Activated naive CD8-positive, alpha-beta T cell treated with anti-CD3 and anti-CD28 coated beads, Interleukin-2, amount 50 U/mL, for 24 hours (primary cell): Measurements from ENCODE around the gene VWA8.
"Not testable (repeated sequence)": the region's sequence is repeated elsewhere in the genome, so short reads cannot be mapped to it uniquely, and the experiment has no call there.

ENCODE experiments used
- ATAC-seq: fragments of 150-1000 bp; cut with Tn5 transposase; one replicate; pipeline ENCODE4 v1.10.0; 2021
- DNase-seq: peaks from one replicate; pipeline ENCODE4 v3.0.0; 2021
- H3K27ac Mint-ChIP-seq: one replicate; pipeline ENCODE4 v1.8.0; 2021; ENCODE audit warnings: mild to moderate bottlenecking, mixed read lengths
- H3K27me3 Mint-ChIP-seq: one replicate; pipeline ENCODE4 v1.8.0; 2021; ENCODE audit warnings: mixed read lengths
- H3K36me3 Mint-ChIP-seq: one replicate; pipeline ENCODE4 v1.8.0; 2021; ENCODE audit warnings: low read depth, mixed read lengths
- H3K4me1 Mint-ChIP-seq: one replicate; pipeline ENCODE4 v1.8.0; 2021; ENCODE audit warnings: mixed read lengths
- H3K4me3 Mint-ChIP-seq: one replicate; pipeline ENCODE4 v1.8.0; 2021; ENCODE audit warnings: mild to moderate bottlenecking, moderate library complexity, mixed read lengths
- H3K9me3 Mint-ChIP-seq: one replicate; pipeline ENCODE4 v1.8.0; 2021; ENCODE audit warnings: mixed read lengths

Gene VWA8

DNA sequence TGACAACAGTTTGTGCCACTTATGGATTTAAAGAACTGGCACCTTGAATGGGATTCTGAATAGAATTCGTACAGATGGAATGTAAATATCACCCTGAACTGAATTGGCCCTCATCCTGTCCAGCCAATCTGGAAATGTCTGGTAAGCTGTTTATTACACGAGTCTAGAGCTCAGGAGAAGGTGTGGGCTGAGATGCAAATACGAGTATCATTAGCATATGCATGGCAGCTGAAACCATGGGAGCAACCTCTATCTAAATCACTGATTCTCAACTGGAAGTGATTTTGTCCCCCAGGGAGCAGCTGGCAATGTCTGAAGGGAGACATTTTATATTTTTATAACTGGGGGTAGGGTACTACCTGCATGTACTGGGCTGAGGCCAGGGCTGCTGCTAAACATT lies 15.6 kb upstream of the VWA8 start:
- no peak overlapping the region for H3K4me3 Mint-ChIP-seq
- H3K27ac Mint-ChIP-seq, result no peak overlapping the region
- H3K9me3 Mint-ChIP-seq, result no peaks in the 10 kb centered on the region
- no peaks in the 10 kb centered on the region for H3K36me3 Mint-ChIP-seq
- H3K27me3 Mint-ChIP-seq, result peaks cover under 1% of the 10 kb centered on the region
- H3K4me1 Mint-ChIP-seq, result peaks cover 6% of the 10 kb centered on the region
- ATAC-seq, result no peak
- DNase-seq, result no peak

DNA sequence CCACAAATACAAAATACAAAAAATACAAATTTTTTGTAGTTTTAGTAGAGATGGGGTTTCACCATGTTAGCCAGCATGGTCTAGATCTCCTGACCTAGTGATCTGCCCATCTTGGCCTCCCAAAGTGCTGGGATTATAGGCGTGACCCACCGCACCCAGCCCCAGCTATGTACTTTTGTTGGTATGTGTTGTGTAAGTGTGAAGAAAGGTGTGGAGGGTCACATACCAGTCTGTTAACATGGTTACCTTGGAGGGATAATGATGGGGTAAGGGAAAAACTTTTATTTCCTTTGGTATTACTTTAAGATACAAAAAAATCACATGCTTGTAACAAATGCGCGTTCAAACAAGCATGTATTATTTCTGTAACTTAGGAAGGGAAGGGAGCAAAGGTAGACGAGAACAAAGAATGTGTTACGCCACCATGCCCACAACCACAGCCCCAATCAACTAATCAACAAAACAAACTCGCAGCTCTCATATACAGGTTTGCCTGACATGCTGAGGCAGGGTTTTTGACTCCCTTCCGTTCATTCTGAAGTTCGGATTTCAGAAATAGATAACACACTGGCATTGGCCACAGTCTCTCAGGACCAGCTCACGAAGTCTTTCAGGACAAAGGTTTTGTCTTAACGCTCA lies 13.5 kb upstream of the VWA8 start:
- H3K9me3 Mint-ChIP-seq, result no peaks in the 10 kb centered on the region
- ATAC-seq, result no peak
- no peak overlapping the region for H3K4me3 Mint-ChIP-seq
- H3K27me3 Mint-ChIP-seq, result no peaks in the 10 kb centered on the region
- no peaks in the 10 kb centered on the region for H3K36me3 Mint-ChIP-seq
- DNase-seq, result no peak
- H3K27ac Mint-ChIP-seq, result no peak overlapping the region
- peaks cover 10% of the 10 kb centered on the region for H3K4me1 Mint-ChIP-seq

DNA sequence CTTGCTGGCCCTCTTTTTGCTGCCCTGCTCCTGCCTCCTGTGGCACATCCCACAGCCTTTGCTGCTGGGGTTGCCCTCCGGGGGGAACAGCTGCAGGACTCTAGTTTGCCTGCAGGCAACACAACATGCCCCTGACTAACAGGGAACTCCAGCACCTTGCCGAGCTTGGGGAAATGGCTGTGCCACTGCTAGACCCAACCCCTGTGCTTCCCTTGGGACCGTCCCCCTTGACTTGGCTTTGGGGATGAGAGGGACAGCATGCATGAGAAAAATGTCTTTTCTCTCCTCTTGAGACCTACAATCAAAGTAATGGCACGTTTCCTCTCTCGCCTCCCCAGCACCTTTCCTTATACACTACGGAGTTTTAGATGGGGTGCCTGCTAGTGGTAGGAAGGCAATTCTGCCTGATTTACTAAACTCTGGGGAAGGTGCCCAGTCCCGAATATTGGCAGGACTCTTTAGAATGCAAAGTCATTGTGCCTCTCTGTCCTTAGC lies 12.4 kb upstream of the VWA8 start:
- DNase-seq, result no peak
- no peak overlapping the region for H3K4me3 Mint-ChIP-seq
- H3K4me1 Mint-ChIP-seq, result peaks cover 10% of the 10 kb centered on the region
- no peaks in the 10 kb centered on the region for H3K27me3 Mint-ChIP-seq
- no peaks in the 10 kb centered on the region for H3K36me3 Mint-ChIP-seq
- H3K27ac Mint-ChIP-seq, result no peak overlapping the region
- no peaks in the 10 kb centered on the region for H3K9me3 Mint-ChIP-seq
- no peak for ATAC-seq

DNA sequence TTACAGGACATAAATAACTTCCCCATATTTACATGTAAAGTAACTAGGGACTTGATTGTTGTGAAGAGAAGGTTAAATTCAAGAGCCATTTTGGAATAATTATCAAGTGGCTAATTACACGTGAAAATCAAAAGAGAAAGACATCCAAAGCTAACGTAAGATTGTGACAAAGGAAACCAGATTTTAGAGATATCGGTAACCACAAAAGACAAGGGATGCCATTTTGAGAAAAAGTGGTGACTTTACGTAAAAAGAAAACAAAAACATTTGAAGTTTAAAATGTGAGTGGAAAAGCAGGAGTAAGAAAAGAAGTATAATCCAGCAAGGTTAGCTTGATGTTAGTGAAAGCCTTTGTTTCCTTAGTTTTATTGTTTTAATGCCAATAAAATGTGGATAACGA lies 10.9 kb upstream of the VWA8 start:
- no peaks in the 10 kb centered on the region for H3K36me3 Mint-ChIP-seq
- H3K4me1 Mint-ChIP-seq, result peaks cover 10% of the 10 kb centered on the region
- H3K9me3 Mint-ChIP-seq, result no peaks in the 10 kb centered on the region
- H3K27ac Mint-ChIP-seq, result no peak overlapping the region
- no peaks in the 10 kb centered on the region for H3K27me3 Mint-ChIP-seq
- ATAC-seq (no peak), DNase-seq (no peak)
- H3K4me3 Mint-ChIP-seq, result no peak overlapping the region

DNA sequence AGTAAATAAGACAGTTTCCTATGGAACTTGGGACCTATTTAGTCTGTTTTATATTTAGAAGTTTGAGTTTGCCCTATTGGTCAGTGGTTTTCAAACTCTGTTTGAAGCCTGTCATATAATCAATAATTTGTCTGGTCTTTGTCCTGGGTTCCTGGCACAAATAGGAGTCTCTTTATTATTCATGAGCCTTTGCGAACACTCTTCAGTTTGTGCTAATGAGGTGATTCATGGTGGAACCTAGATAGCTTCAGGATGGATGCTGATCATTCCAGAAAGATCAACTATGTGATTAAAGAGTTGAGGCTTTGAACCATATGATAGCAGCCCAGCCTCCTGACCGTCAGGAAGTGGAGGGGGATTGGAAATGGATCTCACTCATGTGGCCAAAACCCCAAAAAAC lies 10.0 kb upstream of the VWA8 start:
- Mint-ChIP-seq H3K4me3 (no peak overlapping the region), H3K9me3 (no peaks in the 10 kb centered on the region), H3K27me3 (no peaks in the 10 kb centered on the region), H3K27ac (no peak overlapping the region), H3K36me3 (no peaks in the 10 kb centered on the region), H3K4me1 (peaks cover 10% of the 10 kb centered on the region)
- no peak for ATAC-seq
- no peak for DNase-seq

DNA sequence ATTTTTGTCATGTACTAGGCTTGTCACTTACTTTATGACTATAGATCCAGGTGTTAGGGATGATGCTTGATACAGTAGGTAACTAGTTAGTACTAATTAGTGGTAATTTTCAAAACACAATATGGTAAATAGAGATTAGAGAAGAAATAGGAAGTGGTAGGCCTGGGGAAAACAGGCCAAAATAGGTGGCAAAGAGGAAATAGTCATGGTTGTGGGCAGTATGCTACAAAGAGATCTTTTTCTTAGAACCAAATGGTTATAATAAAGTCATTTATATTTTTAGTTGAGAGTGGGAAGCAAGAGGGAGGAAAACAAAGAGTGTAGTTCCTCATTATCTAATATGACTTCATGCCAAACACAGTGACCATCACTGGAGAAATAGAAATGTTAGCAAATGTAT lies 9.1 kb upstream of the VWA8 start:
- H3K27me3 Mint-ChIP-seq, result peaks cover 3% of the 10 kb centered on the region
- H3K27ac Mint-ChIP-seq, result no peak overlapping the region
- no peak for DNase-seq
- H3K4me3 Mint-ChIP-seq, result no peak overlapping the region
- no peaks in the 10 kb centered on the region for H3K9me3 Mint-ChIP-seq
- H3K4me1 Mint-ChIP-seq, result peaks cover 10% of the 10 kb centered on the region
- H3K36me3 Mint-ChIP-seq, result no peaks in the 10 kb centered on the region
- no peak for ATAC-seq

DNA sequence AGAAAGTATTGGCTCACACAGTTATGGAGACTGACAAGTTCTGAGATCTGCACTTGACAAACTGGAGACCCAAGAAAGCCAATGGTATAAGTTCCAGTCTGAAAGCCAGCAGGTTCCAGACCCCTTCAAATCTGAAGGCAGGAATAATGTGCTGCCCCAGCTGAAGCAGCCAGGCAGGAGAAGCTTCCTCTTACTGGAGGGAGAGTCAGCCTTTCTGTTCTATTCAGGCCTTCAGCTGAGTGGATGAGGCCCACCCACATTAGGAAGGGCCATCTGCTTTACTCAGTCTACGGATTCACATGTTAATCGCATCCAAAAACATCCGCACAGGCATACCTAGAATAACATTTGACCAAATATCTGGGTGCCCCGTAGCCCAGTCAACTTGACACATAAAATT lies 8.2 kb upstream of the VWA8 start:
- H3K36me3 Mint-ChIP-seq, result no peaks in the 10 kb centered on the region
- peaks cover 7% of the 10 kb centered on the region for H3K27me3 Mint-ChIP-seq
- no peak overlapping the region for H3K27ac Mint-ChIP-seq
- H3K4me3 Mint-ChIP-seq, result no peak overlapping the region
- ATAC-seq, result no peak
- DNase-seq, result no peak
- no peaks in the 10 kb centered on the region for H3K9me3 Mint-ChIP-seq
- H3K4me1 Mint-ChIP-seq, result peaks cover 12% of the 10 kb centered on the region

DNA sequence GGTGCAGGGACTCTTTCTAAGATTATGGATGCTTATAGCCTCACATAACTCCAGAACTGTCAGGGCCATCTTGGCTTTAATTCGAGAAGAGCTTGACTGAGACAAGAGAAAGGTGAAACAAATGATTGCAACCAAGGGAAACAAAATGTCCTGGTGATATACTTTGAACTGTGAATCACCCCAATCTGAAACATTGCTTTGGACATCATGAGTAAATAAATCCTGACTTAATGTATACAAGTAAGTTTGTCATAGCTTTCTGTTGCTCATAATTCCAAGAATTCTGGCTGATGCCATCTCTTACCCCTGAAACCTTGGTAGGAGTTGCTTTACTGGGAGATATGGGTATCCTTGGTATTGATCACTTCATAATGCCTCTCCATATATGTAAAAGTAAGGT lies 5.8 kb upstream of the VWA8 start:
- Mint-ChIP-seq H3K9me3 (no peaks in the 10 kb centered on the region), H3K27ac (no peak overlapping the region), H3K4me1 (peaks cover 29% of the 10 kb centered on the region), H3K36me3 (no peaks in the 10 kb centered on the region), H3K27me3 (peaks cover 7% of the 10 kb centered on the region), H3K4me3 (no peak overlapping the region)
- DNase-seq (no peak), ATAC-seq (no peak)

DNA sequence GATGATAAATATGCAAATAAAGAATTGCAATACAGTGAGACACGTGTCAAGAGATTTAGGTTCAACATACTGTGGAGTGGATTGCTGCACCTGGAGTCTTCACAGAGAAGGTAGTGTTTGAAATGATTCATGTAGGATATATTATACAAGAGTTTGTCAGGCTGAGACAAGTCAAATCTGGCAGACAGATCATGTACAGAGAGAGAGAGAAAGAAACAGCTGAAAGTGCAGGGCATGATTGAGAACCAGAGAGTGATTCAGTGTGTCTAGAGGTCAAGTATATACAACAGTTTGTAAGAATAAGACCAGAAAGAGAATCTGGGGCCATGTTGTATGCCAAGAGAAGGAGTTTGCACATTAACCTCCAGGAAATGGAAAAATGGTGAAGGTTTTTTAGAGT lies 2.1 kb upstream of the VWA8 start:
- H3K9me3 Mint-ChIP-seq, result no peaks in the 10 kb centered on the region

DNA sequence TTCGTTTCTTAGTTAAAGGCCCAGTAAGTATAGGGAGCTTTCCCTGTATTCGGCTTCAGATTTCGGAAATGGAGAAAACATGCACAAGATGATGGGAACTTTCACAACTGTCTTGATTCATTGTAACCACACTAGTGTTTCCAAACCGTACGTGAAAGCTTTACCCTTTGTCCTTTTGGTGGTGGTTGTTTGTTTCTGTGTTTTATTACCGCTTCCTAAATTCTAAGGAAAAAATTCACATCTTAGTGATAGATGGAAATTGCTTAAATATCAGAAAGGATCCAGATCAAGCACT lies 504 bp upstream of the VWA8 start:
- Mint-ChIP-seq H3K9me3 (no peaks in the 10 kb centered on the region), H3K4me3 (peak overlapping the region; percentile 93), H3K27me3 (peaks cover 7% of the 10 kb centered on the region), H3K4me1 (peaks cover 53% of the 10 kb centered on the region), H3K36me3 (peaks cover 9% of the 10 kb centered on the region), H3K27ac (peak overlapping the region; percentile 94)
- no peak for DNase-seq
- ATAC-seq, result no peak

More for the DNA sequence above, 2.1 kb upstream of the VWA8 start:
- peak; percentile 70 for ATAC-seq
- H3K27me3 Mint-ChIP-seq, result peaks cover 7% of the 10 kb centered on the region
- H3K4me1 Mint-ChIP-seq, result peaks cover 47% of the 10 kb centered on the region
- H3K36me3 Mint-ChIP-seq, result peaks cover 4% of the 10 kb centered on the region
- H3K4me3 Mint-ChIP-seq, result no peak overlapping the region
- DNase-seq, result no peak
- peak overlapping the region; percentile 17 for H3K27ac Mint-ChIP-seq

DNA sequence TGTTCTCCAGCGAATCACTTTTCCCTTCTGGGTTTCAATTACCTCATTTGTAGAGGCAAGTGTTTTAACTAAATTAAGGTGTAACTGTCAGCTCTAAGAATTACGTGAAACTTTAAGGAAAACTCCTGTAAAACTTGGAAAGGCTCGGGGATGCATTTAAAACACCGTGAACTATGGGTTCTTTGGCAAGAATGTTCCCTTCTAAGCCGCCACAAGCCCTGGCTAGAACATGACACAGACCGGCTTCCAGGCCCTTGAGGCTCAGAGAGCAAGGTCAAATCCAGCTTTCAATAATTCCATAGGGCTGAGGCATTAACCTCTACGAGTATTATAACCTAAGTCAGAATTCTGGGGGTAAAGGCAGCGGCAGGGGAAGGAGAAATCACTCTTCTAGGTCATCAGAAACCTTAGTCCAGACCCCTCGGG lies 685 bp downstream of the VWA8 start:
- Mint-ChIP-seq H3K36me3 (peaks cover 11% of the 10 kb centered on the region), H3K9me3 (no peaks in the 10 kb centered on the region), H3K27me3 (peaks cover 6% of the 10 kb centered on the region), H3K4me1 (peaks cover 63% of the 10 kb centered on the region), H3K27ac (peak overlapping the region; percentile 94), H3K4me3 (peak overlapping the region; percentile 93)
- no peak for ATAC-seq
- DNase-seq, result no peak

DNA sequence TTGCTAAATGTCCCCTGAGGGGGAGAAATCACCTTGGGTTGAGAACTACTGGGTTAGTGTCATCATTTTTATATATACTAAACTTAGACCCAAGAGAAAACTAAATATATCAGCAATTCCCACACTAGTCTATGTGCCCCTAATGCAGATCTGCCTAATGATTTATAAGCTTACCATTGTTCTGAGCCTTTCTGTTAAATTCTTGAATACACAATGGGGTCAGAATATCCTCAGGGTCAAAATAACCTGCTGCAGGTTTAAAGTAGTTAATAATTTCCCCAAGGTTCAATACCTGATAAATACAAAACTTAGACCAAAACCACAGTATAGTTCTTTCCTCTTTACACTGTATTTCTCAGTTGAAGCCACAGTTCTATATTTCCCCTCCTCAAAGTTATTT lies 4.6 kb downstream of the VWA8 start:
- ATAC-seq (no peak), DNase-seq (no peak)
- H3K9me3 Mint-ChIP-seq, result no peaks in the 10 kb centered on the region
- no peak overlapping the region for H3K27ac Mint-ChIP-seq
- H3K36me3 Mint-ChIP-seq, result peaks cover 18% of the 10 kb centered on the region
- H3K27me3 Mint-ChIP-seq, result no peaks in the 10 kb centered on the region
- H3K4me1 Mint-ChIP-seq, result peaks cover 52% of the 10 kb centered on the region
- no peak overlapping the region for H3K4me3 Mint-ChIP-seq

DNA sequence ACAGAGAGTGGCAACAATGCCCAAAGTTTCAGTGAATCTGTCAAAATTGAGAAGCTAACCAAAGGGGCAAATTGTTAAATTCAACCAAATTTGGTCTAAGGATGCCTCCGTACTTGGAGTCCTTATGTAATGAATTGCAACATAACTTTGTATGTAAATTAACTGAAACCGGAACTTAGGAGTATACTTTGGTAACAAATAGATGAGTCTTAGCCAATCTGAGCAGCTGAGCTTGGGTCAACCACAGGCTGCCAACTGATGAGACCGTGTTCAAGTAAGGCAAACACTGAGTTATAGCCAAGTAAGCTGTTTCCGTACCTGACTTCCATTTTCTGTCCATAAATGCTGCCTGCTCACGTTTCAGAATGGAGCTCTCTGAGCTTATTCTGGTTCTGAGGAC lies 5.3 kb downstream of the VWA8 start:
- Mint-ChIP-seq H3K4me1 (peaks cover 51% of the 10 kb centered on the region), H3K27me3 (no peaks in the 10 kb centered on the region), H3K36me3 (peaks cover 22% of the 10 kb centered on the region), H3K9me3 (no peaks in the 10 kb centered on the region), H3K27ac (no peak overlapping the region), H3K4me3 (no peak overlapping the region)
- no peak for ATAC-seq
- no peak for DNase-seq

DNA sequence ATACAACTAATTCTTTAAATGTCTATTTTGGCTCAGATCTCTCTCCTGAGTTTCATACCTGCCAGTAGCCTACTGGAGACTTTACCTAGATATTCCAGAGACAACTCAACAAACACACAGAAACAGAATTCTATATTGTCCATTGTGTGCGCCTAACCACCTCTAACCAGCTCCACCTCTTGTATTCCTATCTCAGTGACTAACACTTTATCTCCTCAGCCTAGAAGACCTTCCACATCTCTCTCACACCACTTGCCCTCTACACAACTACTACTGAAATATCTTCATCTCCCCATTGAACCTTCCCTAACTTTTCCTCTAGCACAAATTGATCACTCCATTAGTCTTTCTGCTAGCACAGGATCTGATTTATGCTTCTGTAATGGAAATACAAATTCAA lies 6.7 kb downstream of the VWA8 start:
- ATAC-seq (no peak), DNase-seq (no peak)
- Mint-ChIP-seq H3K27me3 (no peaks in the 10 kb centered on the region), H3K4me1 (peaks cover 44% of the 10 kb centered on the region), H3K36me3 (peaks cover 26% of the 10 kb centered on the region), H3K9me3 (no peaks in the 10 kb centered on the region), H3K4me3 (no peak overlapping the region), H3K27ac (no peak overlapping the region)

DNA sequence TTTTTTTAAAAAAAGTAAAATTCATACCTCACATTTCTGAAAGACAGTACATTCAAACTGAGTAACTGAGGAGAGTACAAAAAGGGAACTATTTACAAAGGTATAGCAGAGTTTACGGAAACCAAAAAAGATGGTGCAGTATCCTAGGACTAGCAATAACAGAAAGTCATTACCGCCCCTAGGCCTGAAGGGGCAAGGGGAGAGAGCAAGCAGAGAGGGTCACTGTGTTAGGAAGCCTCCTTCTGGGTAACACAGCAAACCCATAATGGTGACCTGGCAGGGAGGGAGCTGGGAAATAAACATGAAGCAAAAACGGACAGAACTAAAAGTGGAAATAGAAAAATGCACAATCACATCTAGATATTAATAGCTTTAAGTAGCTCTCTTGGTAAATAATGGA lies 8.2 kb downstream of the VWA8 start:
- no peaks in the 10 kb centered on the region for H3K27me3 Mint-ChIP-seq
- H3K9me3 Mint-ChIP-seq, result no peaks in the 10 kb centered on the region
- no peak overlapping the region for H3K27ac Mint-ChIP-seq
- peaks cover 39% of the 10 kb centered on the region for H3K36me3 Mint-ChIP-seq
- no peak for DNase-seq
- no peak for ATAC-seq
- H3K4me1 Mint-ChIP-seq, result peaks cover 32% of the 10 kb centered on the region
- H3K4me3 Mint-ChIP-seq, result no peak overlapping the region

DNA sequence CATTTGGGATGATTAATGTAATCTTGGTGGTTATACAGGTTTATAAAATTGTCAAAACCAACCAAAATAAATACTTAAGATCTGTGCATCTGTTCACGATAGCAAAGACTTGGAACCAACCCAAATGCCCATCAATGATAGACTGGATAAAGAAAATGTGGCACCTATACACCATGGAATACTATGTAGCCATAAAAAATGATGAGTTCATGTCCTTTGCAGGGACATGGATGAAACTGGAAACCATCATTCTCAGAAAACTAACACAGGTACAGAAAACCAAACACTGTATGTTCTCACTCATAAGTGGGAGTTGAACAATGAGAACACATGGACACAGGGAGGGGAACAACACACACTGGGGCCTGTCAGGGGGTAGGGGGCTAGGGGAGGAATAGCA lies 11.8 kb downstream of the VWA8 start:
- not testable (repeated sequence) for H3K27ac Mint-ChIP-seq, ATAC-seq, H3K27me3 Mint-ChIP-seq, DNase-seq, H3K4me3 Mint-ChIP-seq
- peaks cover 15% of the 10 kb centered on the region for H3K4me1 Mint-ChIP-seq
- H3K36me3 Mint-ChIP-seq, result peaks cover 61% of the 10 kb centered on the region
- peaks cover 22% of the 10 kb centered on the region for H3K9me3 Mint-ChIP-seq
